Pancreas (tissue), 10 donors: ENCODE data around the gene LAYN. TPM values are rescaled to one million over a fixed set of nuclear protein-coding genes. Genes with fewer than 3 reads are reported as not detected.

Experiments
- ATAC-seq, 4 donors: fragments of 200-7000 bp; cut with Tn5 transposase; one replicate each; pipeline versions ENCODE4 v1.8.0 to v1.9.1; 2020; ENCODE audit warnings: mild to moderate bottlenecking in 4 of 4, moderate library complexity in 4 of 4
- DNase-seq, 6 donors: peaks; one replicate each; pipeline ENCODE4 v3.0.0-alpha.2; 2020
- FAIRE-seq: peaks from 2 replicates; lab custom pipeline; 2012; peaks lifted over from hg19 to GRCh38; lab: Jason Lieb, UNC
- H3K27ac ChIP-seq, 4 donors: fragments of 200-600 bp; sonication (generic); 1 replicate in 3 of 4; 2 replicates in 1 of 4; pipeline versions ENCODE4 v1.5.0 to v1.8.0; 2020
- H3K27me3 ChIP-seq, 4 donors: fragments of 200-600 bp; one replicate each; pipeline ENCODE4 v1.8.0; 2021
- H3K36me3 ChIP-seq, 3 donors: fragments of 200-600 bp; sonication (generic) in 1 of 3; one replicate each; pipeline versions ENCODE4 v1.5.0 to v1.8.0; 2020 to 2021
- H3K4me1 ChIP-seq, 3 donors: fragments of 200-600 bp; one replicate each; pipeline ENCODE4 v1.8.0; 2021
- H3K4me3 ChIP-seq, 4 donors: fragments of 200-600 bp; sonication (generic) in 2 of 4; one replicate each; pipeline versions ENCODE4 v1.5.0 to v1.8.0; 2020 to 2021
- H3K9me3 ChIP-seq, 4 donors: fragments of 200-600 bp; one replicate each; pipeline ENCODE4 v1.8.0; 2021
- CTCF ChIP-seq, 4 donors: fragments of 200-600 bp; sonication (generic) in 3 of 4; IDR thresholded peaks; one replicate each; pipeline versions ENCODE4 v1.5.0 to v1.8.0; 2021; ENCODE audit warnings: antibody characterized with exemption in 4 of 4
- WGBS, 2 donors: extraction: QIAGEN DNeasy Blood & Tissue Kit; methylation state at CpG; one replicate each; pipeline ENCODE4 v1.1.7; 2013; 5-methylcytosine and 5-hydroxymethylcytosine counted together
- intact Hi-C, 3 donors: fragments of 100-400 bp; cut with DNase I; formaldehyde crosslinking; loops; one replicate each; pipeline versions ENCODE4 v1.11.1 to v1.14.2; 2022
- polyA plus RNA-seq, 2 donors: library from polyadenylated mRNA; stranded (reverse); fragments of 200-250 nt; gene quantifications; one replicate each; pipeline ENCODE4 v1.2.3, GENCODE V29; 2013
- total RNA-seq, 6 donors: library from RNA; stranded (reverse); fragmentation: NEBNext Ultra II Directional in 4 of 6; extraction: Animal tissue kit (Norgen Biotek cat#: 25700) in 4 of 6; gene quantifications; one replicate each; pipeline versions ENCODE4 v1.2.1 to v1.2.4, GENCODE V29; 2021 to 2023
- donor health status: healthy with polysubstance abuse.
- donor health status: DM: no; HTN: no; CAD: no; lungs with moderate emphysema.
- donor health status: DM: no; HTN: no; CAD: no.
- donor health status: control.
- donor health status: control.
- donor health status: Bipolar disorder and iron deficiency.
- donor health status: DM: yes; HTN: yes; CAD: no.
- donor health status: DM: no; HTN: no; CAD: no.
- donor health status: DM: no; HTN: no; CAD: no.
- donor health status: DM: yes; HTN: yes; CAD: no.

Gene LAYN
- total and polyA plus RNA-seq, 8 donors: 0.44 to 3.2 (median 1.1) TPM

GRCh38 chr11:111523343-111523742, 17.2 kb upstream of the LAYN start:
- H3K36me3 ChIP-seq: no peaks in the 10 kb centered on the region
- no peak for ATAC-seq
- 90 to 94% methylated on average over 2 of the region's 2 CpGs for WGBS, 2 donors
- intact Hi-C loops: no loop called here
- DNase-seq: no peak
- peaks cover 0 to 4% (median 0%) of the 10 kb centered on the region in 4 donors for H3K27me3 ChIP-seq
- no peaks in the 10 kb centered on the region for H3K9me3 ChIP-seq
- H3K27ac ChIP-seq: no peak overlapping the region
- no peaks in the 10 kb centered on the region for H3K4me1 ChIP-seq
- FAIRE-seq: no peak
- TF ChIP-seq CTCF (IDR thresholded peaks at IDR 0.05): no peak
- H3K4me3 ChIP-seq: no peak overlapping the region

GRCh38 chr11:111524056-111524455, 16.5 kb upstream of the LAYN start:
- Histone ChIP-seq H3K4me1 (no peaks in the 10 kb centered on the region), H3K27ac (no peak overlapping the region), H3K4me3 (no peak overlapping the region), H3K36me3 (no peaks in the 10 kb centered on the region), H3K9me3 (no peaks in the 10 kb centered on the region), H3K27me3 (peaks cover 0 to 4% (median 0%) of the 10 kb centered on the region in 4 donors)
- ATAC-seq (no peak), DNase-seq (no peak), FAIRE-seq (no peak)
- intact Hi-C loops: no loop called here
- TF ChIP-seq CTCF (IDR thresholded peaks at IDR 0.05): no peak
- 47 to 64% methylated on average over 1 of the region's 1 CpG for WGBS, 2 donors

GRCh38 chr11:111525456-111525855, 15.1 kb upstream of the LAYN start:
- no peak for TF ChIP-seq CTCF (IDR thresholded peaks at IDR 0.05)
- DNase-seq (no peak), FAIRE-seq (no peak), ATAC-seq (no peak)
- no peaks in the 10 kb centered on the region for H3K36me3 ChIP-seq
- intact Hi-C loops: no loop called here
- no peak overlapping the region for H3K4me3 ChIP-seq
- peaks cover 0 to 4% (median under 1%) of the 10 kb centered on the region in 4 donors for H3K27me3 ChIP-seq
- H3K27ac ChIP-seq: no peak overlapping the region
- no peaks in the 10 kb centered on the region for H3K9me3 ChIP-seq
- 87 to 88% methylated on average over 1 of the region's 1 CpG for WGBS, 2 donors
- no peaks in the 10 kb centered on the region for H3K4me1 ChIP-seq

- Histone ChIP-seq H3K9me3 (no peaks in the 10 kb centered on the region), H3K4me3 (no peak overlapping the region), H3K36me3 (no peaks in the 10 kb centered on the region), H3K27ac (no peak overlapping the region), H3K27me3 (peaks cover 0 to 6% (median 2%) of the 10 kb centered on the region in 4 donors), H3K4me1 (no peaks in the 10 kb centered on the region)
- TF ChIP-seq CTCF (IDR thresholded peaks at IDR 0.05): no peak
- 74 to 87% methylated on average over 1 of the region's 1 CpG for WGBS, 2 donors
- intact Hi-C loops: no loop called here
- DNase-seq (no peak), ATAC-seq (no peak), FAIRE-seq (no peak)
Measured at GRCh38 chr11:111526501-111526900, 14.0 kb upstream of the LAYN start.

- Histone ChIP-seq H3K4me3 (no peak overlapping the region), H3K4me1 (no peaks in the 10 kb centered on the region), H3K27me3 (peaks cover 0 to 6% (median 2%) of the 10 kb centered on the region in 4 donors), H3K36me3 (no peaks in the 10 kb centered on the region), H3K27ac (no peak overlapping the region), H3K9me3 (no peaks in the 10 kb centered on the region)
- TF ChIP-seq CTCF (IDR thresholded peaks at IDR 0.05): no peak
- FAIRE-seq (no peak), ATAC-seq (no peak), DNase-seq (no peak)
- WGBS, 2 donors: 76 to 83% methylated on average over 1 of the region's 1 CpG
- intact Hi-C loops: no loop called here
Measured at GRCh38 chr11:111527279-111527678, 13.2 kb upstream of the LAYN start.
